Kidney (tissue), 14 donors: ENCODE measurements around the gene PCSK1N. TPM values are rescaled to one million over a fixed set of nuclear protein-coding genes. Genes with fewer than 3 reads are reported as not detected.
"Not testable (repeated sequence)": the region's sequence is repeated elsewhere in the genome, so short reads cannot be mapped to it uniquely, and the experiment has no call there.

Experiments used
- DNase-seq, 5 donors: peaks; one replicate each; pipeline ENCODE4 v3.0.0-alpha.2; 2013 to 2020
- FAIRE-seq: peaks from 2 replicates; lab custom pipeline; 2012; peaks lifted over from hg19 to GRCh38; lab: Jason Lieb, UNC
- H3K27ac ChIP-seq, 2 donors: one replicate each; pipeline ENCODE4 v1.7.0; 2013; ENCODE audit warnings: low read depth in 2 of 2, low read length in 2 of 2, inconsistent platforms in 1 of 2
- H3K27me3 ChIP-seq: one replicate; pipeline ENCODE4 v1.7.1; 2013; ENCODE audit warnings: low read length, inconsistent platforms; ENCODE audit not compliant: control insufficient read depth, insufficient read depth
- H3K36me3 ChIP-seq, 3 donors: one replicate each; pipeline versions ENCODE4 v1.7.0 to v1.7.1; 2013; ENCODE audit warnings: low read length in 3 of 3, control low read depth in 1 of 3, inconsistent platforms in 1 of 3; ENCODE audit not compliant: insufficient read depth in 3 of 3, control insufficient read depth in 2 of 3
- H3K4me1 ChIP-seq, 3 donors: one replicate each; pipeline versions ENCODE4 v1.7.0 to v1.7.1; 2013; ENCODE audit warnings: low read length in 3 of 3, inconsistent platforms in 1 of 3, low read depth in 1 of 3; ENCODE audit not compliant: control insufficient read depth in 2 of 3, insufficient read depth in 2 of 3
- H3K4me3 ChIP-seq, 3 donors: one replicate each; pipeline versions ENCODE4 v1.7.0 to v1.8.1; 2013; ENCODE audit warnings: low read length in 3 of 3, control low read depth in 1 of 3, inconsistent platforms in 1 of 3
- H3K9ac ChIP-seq, 3 donors: one replicate each; pipeline versions ENCODE4 v1.7.0 to v1.7.1; 2013; ENCODE audit warnings: low read length in 3 of 3, control low read depth in 1 of 3, inconsistent platforms in 1 of 3
- H3K9me3 ChIP-seq, 3 donors: one replicate each; pipeline versions ENCODE4 v1.7.0 to v1.7.1; 2013; ENCODE audit warnings: low read length in 3 of 3, control low read depth in 1 of 3, inconsistent platforms in 1 of 3; ENCODE audit not compliant: control insufficient read depth in 2 of 3, insufficient read depth in 1 of 3
- intact Hi-C: fragments of 100-400 bp; cut with DNase I; formaldehyde crosslinking; loops from one replicate; pipeline ENCODE4 v1.11.1; 2022
- polyA plus RNA-seq: library from polyadenylated mRNA; stranded (reverse); fragments of 350-450 nt; fragmentation: Illumina TruSeq; extraction: RNeasy Lipid Tissue Mini Kit (QIAGEN cat#74804); gene quantifications from one replicate; pipeline ENCODE4 v1.2.3, GENCODE V29; 2014; ENCODE audit warnings: low read depth, low replicate concordance; ENCODE audit not compliant: insufficient read depth
- total RNA-seq: library from RNA; stranded (reverse); fragmentation: NEBNext Ultra II Directional; extraction: Animal tissue kit (Norgen Biotek cat#: 25700); gene quantifications from one replicate; pipeline ENCODE4 v1.2.1, GENCODE V29; 2021
- TF ChIP-seq, protein P1 (sequence below): IDR thresholded peaks from 3 replicates; pipeline ENCODE4 v1.5.1; 2012; ENCODE audit warnings: mild to moderate bottlenecking, moderate library complexity, borderline replicate concordance; ENCODE audit not compliant: insufficient read depth; ENCODE audit errors: extremely low read depth
- donor health status: control.
- donor health status: control.
- donor health status: control.
- donor health status: control.
- donor health status: control.
- donor health status: DM: yes; HTN: yes; CAD: no.
- donor health status: Normal renal cell carcinoma (clear cell type).

The PCSK1N gene
- total and polyA plus RNA-seq, 2 donors from 2014 or later = 131 to 331 TPM

DNA sequence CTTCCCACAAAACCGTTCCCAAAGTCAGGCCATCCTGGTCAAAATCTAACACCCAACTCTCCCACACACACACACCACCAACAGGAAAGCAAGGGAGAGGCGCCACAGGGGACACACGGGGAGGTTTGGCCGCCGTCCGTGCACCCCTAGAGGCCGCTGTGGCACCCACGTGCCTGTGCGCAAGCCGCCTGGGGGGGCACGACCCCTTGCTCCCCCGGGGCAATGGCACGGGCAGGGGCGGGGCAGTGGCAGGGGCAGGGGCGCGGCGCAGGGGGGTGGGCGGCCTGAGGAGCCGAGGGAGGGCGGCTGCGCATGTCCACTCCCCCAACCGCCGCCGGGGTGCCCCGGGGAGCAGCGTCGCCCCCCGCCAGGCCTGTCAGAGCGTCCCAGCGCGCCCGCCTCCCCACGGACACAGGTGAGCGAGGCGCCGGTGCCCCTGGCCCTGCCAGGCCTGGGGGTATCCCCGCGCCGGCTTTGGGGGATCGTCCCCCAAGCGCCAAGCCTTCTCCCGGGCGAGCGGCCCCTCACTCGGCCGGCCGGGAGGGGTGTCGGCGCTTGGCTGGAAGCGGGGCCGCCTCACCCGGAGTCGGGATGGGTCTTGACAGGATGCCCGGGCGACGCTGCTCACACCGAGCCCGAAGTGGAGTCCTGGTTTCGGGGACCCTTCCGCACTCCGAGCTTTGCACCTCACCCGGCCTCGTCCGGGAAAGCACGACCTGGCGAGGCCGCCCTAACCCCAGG, 9.1 kb downstream of the PCSK1N start, which contains the start of gene ERAS:
TSS of gene ERAS (plus strand) at position 379 of the 741 bp plus-strand sequence. CDS start 2,611 bp downstream, outside the sequence.
- Histone ChIP-seq H3K4me1 (no peaks in the 10 kb centered on the region), H3K27ac (no peak within 1 kb of the TSS), H3K27me3 (no peaks in the 10 kb centered on the region), H3K4me3 (no peak within 1 kb of the TSS), H3K36me3 (peaks cover 0 to 15% (median 9%) of the 10 kb centered on the region in 3 donors), H3K9me3 (no peaks in the 10 kb centered on the region), H3K9ac (no peak within 1 kb of the TSS)
- DNase-seq (no peak), FAIRE-seq (no peak)
- TF ChIP-seq, protein P1, sequence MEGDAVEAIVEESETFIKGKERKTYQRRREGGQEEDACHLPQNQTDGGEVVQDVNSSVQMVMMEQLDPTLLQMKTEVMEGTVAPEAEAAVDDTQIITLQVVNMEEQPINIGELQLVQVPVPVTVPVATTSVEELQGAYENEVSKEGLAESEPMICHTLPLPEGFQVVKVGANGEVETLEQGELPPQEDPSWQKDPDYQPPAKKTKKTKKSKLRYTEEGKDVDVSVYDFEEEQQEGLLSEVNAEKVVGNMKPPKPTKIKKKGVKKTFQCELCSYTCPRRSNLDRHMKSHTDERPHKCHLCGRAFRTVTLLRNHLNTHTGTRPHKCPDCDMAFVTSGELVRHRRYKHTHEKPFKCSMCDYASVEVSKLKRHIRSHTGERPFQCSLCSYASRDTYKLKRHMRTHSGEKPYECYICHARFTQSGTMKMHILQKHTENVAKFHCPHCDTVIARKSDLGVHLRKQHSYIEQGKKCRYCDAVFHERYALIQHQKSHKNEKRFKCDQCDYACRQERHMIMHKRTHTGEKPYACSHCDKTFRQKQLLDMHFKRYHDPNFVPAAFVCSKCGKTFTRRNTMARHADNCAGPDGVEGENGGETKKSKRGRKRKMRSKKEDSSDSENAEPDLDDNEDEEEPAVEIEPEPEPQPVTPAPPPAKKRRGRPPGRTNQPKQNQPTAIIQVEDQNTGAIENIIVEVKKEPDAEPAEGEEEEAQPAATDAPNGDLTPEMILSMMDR = no peak
- intact Hi-C loops = no loop called here

DNA sequence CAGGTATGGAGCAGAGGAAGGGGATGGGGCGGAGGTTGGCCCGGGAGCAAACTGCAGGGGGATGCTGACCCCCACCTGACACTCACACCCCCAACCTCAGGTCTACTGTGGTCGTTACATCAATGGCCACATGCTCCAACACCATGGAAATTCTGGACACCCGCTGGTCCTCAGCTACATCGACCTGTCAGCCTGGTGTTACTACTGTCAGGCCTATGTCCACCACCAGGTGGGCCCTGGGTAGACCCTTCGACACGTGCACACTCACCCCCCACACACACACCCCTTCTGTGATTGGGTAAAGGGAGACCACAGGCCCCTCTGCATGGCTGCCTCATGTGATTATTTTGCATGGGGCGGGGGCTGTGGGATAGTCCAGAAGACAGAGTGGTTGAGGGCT, 11.3 kb downstream of the PCSK1N start:
- H3K27me3 ChIP-seq = no peaks in the 10 kb centered on the region
- no peak overlapping the region for H3K27ac ChIP-seq
- peaks cover 0 to 15% (median 13%) of the 10 kb centered on the region in 3 donors for H3K36me3 ChIP-seq
- H3K4me1 ChIP-seq = no peaks in the 10 kb centered on the region
- H3K9me3 ChIP-seq = no peaks in the 10 kb centered on the region
- FAIRE-seq (no peak), DNase-seq (no peak)
- intact Hi-C loops = no loop called here
- TF ChIP-seq, protein P1 = no peak
- H3K4me3 ChIP-seq = no peak overlapping the region
- H3K9ac ChIP-seq = no peak overlapping the region

DNA sequence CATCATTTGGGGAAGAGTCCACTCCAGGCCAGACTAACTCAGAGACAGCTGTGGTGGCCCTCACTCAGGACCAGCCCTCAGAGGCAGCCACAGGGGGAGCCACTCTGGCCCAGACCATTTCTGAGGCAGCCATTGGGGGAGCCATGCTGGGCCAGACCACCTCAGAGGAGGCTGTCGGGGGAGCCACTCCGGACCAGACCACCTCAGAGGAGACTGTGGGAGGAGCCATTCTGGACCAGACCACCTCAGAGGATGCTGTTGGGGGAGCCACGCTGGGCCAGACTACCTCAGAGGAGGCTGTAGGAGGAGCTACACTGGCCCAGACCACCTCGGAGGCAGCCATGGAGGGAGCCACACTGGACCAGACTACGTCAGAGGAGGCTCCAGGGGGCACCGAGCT, 12.4 kb downstream of the PCSK1N start:
- Histone ChIP-seq H3K27ac (no peak overlapping the region), H3K36me3 (peaks cover 0 to 20% (median 15%) of the 10 kb centered on the region in 3 donors), H3K9ac (no peak overlapping the region), H3K9me3 (no peaks in the 10 kb centered on the region), H3K4me1 (no peaks in the 10 kb centered on the region), H3K4me3 (no peak overlapping the region), H3K27me3 (no peaks in the 10 kb centered on the region)
- DNase-seq (no peak), FAIRE-seq (no peak)
- TF ChIP-seq, protein P1 = no peak
- intact Hi-C loops = no loop called here

DNA sequence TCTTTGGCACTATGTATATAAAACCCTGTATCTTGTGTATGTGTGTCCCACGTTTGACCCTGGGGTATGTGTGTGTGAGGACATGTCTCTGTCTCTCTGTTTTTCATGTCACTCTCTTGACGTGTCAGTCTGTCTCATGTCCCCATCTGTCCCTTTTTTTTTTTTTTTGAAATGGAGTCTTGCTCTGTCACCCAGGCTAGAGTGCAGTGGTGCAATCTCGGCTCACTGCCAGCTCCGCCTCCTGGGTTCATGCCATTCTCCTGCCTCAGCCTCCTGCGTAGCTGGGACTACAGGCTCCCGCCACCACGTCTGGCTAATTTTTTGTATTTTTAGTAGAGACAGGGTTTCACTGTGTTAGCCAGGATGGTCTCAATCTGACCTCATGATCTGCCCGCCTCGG, 16.0 kb downstream of the PCSK1N start:
- H3K36me3 ChIP-seq = peaks cover 0 to 19% (median 19%) of the 10 kb centered on the region in 3 donors
- H3K27me3 ChIP-seq, H3K9ac ChIP-seq, DNase-seq, H3K9me3 ChIP-seq, intact Hi-C loops, FAIRE-seq, H3K4me3 ChIP-seq, H3K4me1 ChIP-seq, H3K27ac ChIP-seq: not testable (repeated sequence)
